Breast epithelium (tissue), 3 donors: Measurements from ENCODE around the gene MYH6.

Experiments
- POLR2A ChIP-seq: fragments of 450-650 bp; IDR thresholded peaks from one replicate; pipeline ENCODE4 v1.6.1; 2016; ENCODE audit warnings: antibody characterized with exemption, mild to moderate bottlenecking, moderate library complexity
- POLR2AphosphoS5 ChIP-seq, 3 donors: sonication (generic); formaldehyde crosslinking; IDR thresholded peaks; one replicate each; pipeline ENCODE4 v1.6.1; 2017; ENCODE audit warnings: antibody characterized with exemption in 3 of 3
- TF ChIP-seq, protein P1 (sequence below), 3 donors: fragments of 450-650 bp; IDR thresholded peaks; one replicate each; pipeline ENCODE4 v1.5.1; 2016 to 2017; ENCODE audit warnings: antibody characterized with exemption in 3 of 3, mild to moderate bottlenecking in 3 of 3, moderate library complexity in 3 of 3

DNA sequence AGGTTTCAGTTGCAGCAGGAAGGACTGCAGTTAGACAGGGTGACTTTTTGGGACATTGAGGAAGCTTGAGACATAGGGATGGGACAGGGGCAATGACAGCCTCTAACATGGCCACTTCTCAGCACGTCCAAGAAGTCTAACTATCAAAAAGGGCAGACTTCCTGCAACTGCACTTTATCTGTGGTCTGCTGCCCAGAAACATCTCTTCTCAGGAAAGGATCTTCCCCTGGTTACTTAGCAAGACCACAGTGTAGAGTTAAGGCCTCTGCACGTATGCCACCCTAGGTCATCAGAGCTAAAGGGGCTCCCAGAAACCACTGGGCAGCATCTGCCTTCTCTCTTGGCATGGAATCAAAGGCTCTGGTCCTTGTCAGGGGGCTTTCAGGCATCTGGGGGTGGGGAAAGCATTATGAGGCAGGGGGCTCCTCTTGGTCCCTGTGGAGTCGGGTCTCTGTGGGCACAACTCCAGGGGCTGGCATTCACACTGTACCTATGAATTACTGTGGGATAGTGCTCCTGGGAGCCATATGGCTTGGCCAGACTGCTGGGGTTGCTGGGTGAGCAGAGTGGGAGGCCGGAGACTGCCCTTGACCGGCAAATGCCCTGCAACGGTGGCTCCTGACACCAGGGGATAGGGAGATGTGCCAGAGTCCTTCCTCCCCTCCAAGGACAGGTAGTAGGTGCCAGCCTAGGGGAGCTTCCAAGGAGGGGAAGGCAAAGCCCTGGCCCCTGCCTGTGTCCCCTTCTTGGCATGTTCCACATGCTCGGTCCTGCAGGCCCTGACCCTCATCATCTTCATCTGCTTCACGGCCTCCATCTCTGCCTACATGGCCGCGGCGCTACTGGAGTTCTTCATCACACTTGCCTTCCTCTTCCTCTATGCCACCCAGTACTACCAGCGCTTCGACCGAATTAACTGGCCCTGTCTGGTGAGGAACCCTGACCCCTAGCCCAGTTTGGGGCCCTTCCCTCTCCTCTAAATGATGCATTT, 30.2 kb downstream of the MYH6 start:
- TF ChIP-seq, protein P1, sequence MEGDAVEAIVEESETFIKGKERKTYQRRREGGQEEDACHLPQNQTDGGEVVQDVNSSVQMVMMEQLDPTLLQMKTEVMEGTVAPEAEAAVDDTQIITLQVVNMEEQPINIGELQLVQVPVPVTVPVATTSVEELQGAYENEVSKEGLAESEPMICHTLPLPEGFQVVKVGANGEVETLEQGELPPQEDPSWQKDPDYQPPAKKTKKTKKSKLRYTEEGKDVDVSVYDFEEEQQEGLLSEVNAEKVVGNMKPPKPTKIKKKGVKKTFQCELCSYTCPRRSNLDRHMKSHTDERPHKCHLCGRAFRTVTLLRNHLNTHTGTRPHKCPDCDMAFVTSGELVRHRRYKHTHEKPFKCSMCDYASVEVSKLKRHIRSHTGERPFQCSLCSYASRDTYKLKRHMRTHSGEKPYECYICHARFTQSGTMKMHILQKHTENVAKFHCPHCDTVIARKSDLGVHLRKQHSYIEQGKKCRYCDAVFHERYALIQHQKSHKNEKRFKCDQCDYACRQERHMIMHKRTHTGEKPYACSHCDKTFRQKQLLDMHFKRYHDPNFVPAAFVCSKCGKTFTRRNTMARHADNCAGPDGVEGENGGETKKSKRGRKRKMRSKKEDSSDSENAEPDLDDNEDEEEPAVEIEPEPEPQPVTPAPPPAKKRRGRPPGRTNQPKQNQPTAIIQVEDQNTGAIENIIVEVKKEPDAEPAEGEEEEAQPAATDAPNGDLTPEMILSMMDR (IDR thresholded peaks at IDR 0.05), result no peak
- TF ChIP-seq POLR2A (no peak), POLR2AphosphoS5 (IDR thresholded peaks at IDR 0.05) (no peak)
